Activated B cell treated with CpG ODN at 0.5 μM for 24 hours (primary cell): Measurements from ENCODE around the gene ZFAND4. TPM values are rescaled to one million over a fixed set of nuclear protein-coding genes. Genes with fewer than 3 reads are reported as not detected.
"Not testable (repeated sequence)": the region's sequence is repeated elsewhere in the genome, so short reads cannot be mapped to it uniquely, and the experiment has no call there.

Experiments
- ATAC-seq: fragments of 200-7000 bp; cut with Tn5 transposase; one replicate; pipeline ENCODE4 v1.10.0; 2021; ENCODE audit warnings: low read depth, mild to moderate bottlenecking, moderate library complexity
- CTCF ChIA-PET: fragments of 350-600 bp; sonication (Branson Sonifier 250); formaldehyde crosslinking; loops from one replicate; lab custom pipeline; 2021; ENCODE audit warnings: antibody characterized with exemption; lab: Charles Lee
- POLR2A ChIA-PET: fragments of 350-600 bp; sonication (Branson Sonifier 250); formaldehyde crosslinking; loops from one replicate; lab custom pipeline; 2021; ENCODE audit warnings: antibody characterized with exemption; lab: Charles Lee
- DNase-seq: peaks from one replicate; pipeline ENCODE4 v3.0.0; 2022
- H3K27ac Mint-ChIP-seq: one replicate; pipeline ENCODE4 v1.8.0; 2020; ENCODE audit warnings: mixed read lengths
- H3K27me3 Mint-ChIP-seq: one replicate; pipeline ENCODE4 v1.8.0; 2021; ENCODE audit warnings: mixed read lengths
- H3K36me3 Mint-ChIP-seq: one replicate; pipeline ENCODE4 v1.8.0; 2021; ENCODE audit warnings: low read depth, mixed read lengths
- H3K4me1 Mint-ChIP-seq: one replicate; pipeline ENCODE4 v1.8.0; 2021; ENCODE audit warnings: mixed read lengths
- H3K4me3 Mint-ChIP-seq: one replicate; pipeline ENCODE4 v1.8.0; 2020; ENCODE audit warnings: mild to moderate bottlenecking, mixed read lengths
- H3K9me3 Mint-ChIP-seq: one replicate; pipeline ENCODE4 v1.8.0; 2020; ENCODE audit warnings: mixed read lengths
- CTCF ChIP-seq: fragments of 200-600 bp; IDR thresholded peaks from one replicate; pipeline ENCODE4 v1.8.0; 2022; ENCODE audit warnings: antibody characterized with exemption, mild to moderate bottlenecking
- intact Hi-C: fragments of 100-400 bp; cut with micrococcal nuclease; formaldehyde crosslinking; loops from one replicate; pipeline ENCODE4 v1.15.1; 2024
- total RNA-seq: library from RNA; stranded (reverse); gene quantifications from 2 replicates; pipeline ENCODE4 v1.2.3, GENCODE V29; 2022

Gene ZFAND4
- 19.8 and 22.1 TPM in 2 replicates for total RNA-seq

GRCh38 chr10:45672181-45673073, at the start of gene ZFAND4:
Gene ZFAND4, minus strand, starts transcription at chr10:45672772. Its CDS starts 9,047 bp downstream, at chr10:45663725.
- H3K4me1 Mint-ChIP-seq = peaks cover 28% of the 10 kb centered on the region
- intact Hi-C loops = loop anchor here (1.0 to 5.0 kb wide), 7 partner anchors 80 to 670 kb away; partner anchors contain the start of gene ZNF22
- peak; percentile 92 for DNase-seq

GRCh38 chr10:45721503-45721902, 48.9 kb upstream of the ZFAND4 start:
- POLR2A ChIA-PET, H3K36me3 Mint-ChIP-seq: not testable (repeated sequence)

More at GRCh38 chr10:45672181-45673073, at the start of gene ZFAND4:
- Mint-ChIP-seq H3K27me3 (no peaks in the 10 kb centered on the region), H3K9me3 (no peaks in the 10 kb centered on the region), H3K27ac (peak within 1 kb of the TSS; percentile 89), H3K36me3 (peaks cover 3% of the 10 kb centered on the region), H3K4me3 (peak within 1 kb of the TSS; percentile 87)
- POLR2A ChIA-PET = interaction anchor here (0.7 to 2.1 kb wide), 10 partner anchors 14 to 422 kb away, joined by 3 to 17 read pairs (median 4); no protein-coding TSS in a partner anchor
- CTCF ChIA-PET = interaction anchor here (0.9 to 3.8 kb wide), 12 partner anchors 10 to 437 kb away, joined by 3 to 48 read pairs (median 4); no protein-coding TSS in a partner anchor
- no peak for TF ChIP-seq CTCF
- peak; percentile 95 for ATAC-seq

GRCh38 chr10:45717642-45718041, 45.1 kb upstream of the ZFAND4 start:
- intact Hi-C loops, H3K4me1 Mint-ChIP-seq, H3K9me3 Mint-ChIP-seq, H3K4me3 Mint-ChIP-seq, H3K36me3 Mint-ChIP-seq, DNase-seq, POLR2A ChIA-PET, CTCF ChIA-PET, ATAC-seq, H3K27me3 Mint-ChIP-seq, H3K27ac Mint-ChIP-seq: not testable (repeated sequence)

More at GRCh38 chr10:45721503-45721902, 48.9 kb upstream of the ZFAND4 start:
- H3K4me3 Mint-ChIP-seq, H3K9me3 Mint-ChIP-seq, H3K4me1 Mint-ChIP-seq, ATAC-seq, CTCF ChIA-PET, intact Hi-C loops, DNase-seq, H3K27ac Mint-ChIP-seq, H3K27me3 Mint-ChIP-seq: not testable (repeated sequence)

DNA sequence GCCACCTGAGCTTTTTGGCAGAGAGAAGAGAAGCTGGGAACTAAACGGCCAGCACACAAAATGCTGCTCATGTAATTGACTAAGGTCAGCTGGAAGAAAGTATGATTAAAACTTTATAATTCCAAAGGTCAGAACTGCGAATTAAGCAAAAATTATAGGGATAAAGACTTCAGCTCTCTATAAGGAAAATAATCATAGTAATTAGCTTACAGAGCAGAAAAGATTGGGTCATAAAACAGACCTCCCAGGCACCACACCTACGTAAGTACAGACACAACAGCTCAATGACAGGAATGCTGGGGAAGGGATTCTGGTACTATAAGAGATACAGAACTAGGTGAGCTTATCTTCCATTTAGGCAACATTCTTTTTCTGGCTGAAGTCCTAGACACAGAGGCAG, 44.5 kb upstream of the ZFAND4 start:
- ATAC-seq, H3K4me3 Mint-ChIP-seq, POLR2A ChIA-PET, H3K27me3 Mint-ChIP-seq, DNase-seq, CTCF ChIA-PET, H3K9me3 Mint-ChIP-seq, H3K36me3 Mint-ChIP-seq, H3K27ac Mint-ChIP-seq, intact Hi-C loops, H3K4me1 Mint-ChIP-seq: not testable (repeated sequence)

- H3K27me3 Mint-ChIP-seq, POLR2A ChIA-PET, CTCF ChIA-PET, H3K9me3 Mint-ChIP-seq, ATAC-seq, H3K4me1 Mint-ChIP-seq, DNase-seq, intact Hi-C loops, H3K4me3 Mint-ChIP-seq, H3K36me3 Mint-ChIP-seq, H3K27ac Mint-ChIP-seq: not testable (repeated sequence)
Observed at GRCh38 chr10:45711223-45711622, 38.7 kb upstream of the ZFAND4 start.

DNA sequence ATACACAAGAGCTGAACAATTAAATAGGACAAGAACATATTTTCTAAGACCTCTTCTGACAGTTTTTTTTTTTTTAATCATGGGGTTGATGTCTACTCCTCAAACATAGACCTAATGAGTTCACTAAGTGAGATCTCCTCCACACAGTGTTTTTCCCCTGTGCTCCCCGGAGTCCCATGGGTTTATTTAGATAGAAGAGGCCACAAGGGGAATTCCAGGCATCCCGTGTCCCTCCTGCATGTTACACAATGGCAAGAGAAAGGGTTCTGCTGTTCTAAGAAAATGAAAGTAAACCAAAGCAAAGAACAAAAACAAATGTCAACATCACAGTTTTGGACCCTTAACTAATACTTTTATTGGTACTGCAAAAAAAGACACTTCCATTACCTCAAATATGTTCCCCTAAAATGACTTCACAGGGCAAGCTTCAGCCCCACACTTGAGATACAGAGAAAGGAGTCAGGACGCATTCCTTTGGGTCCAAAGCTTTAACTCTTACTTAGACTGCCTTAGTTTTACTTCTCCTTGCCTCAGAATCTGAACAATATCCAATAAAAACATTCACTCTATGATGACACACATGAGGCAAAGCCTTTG, 37.7 kb upstream of the ZFAND4 start:
- H3K4me1 Mint-ChIP-seq, H3K27me3 Mint-ChIP-seq, DNase-seq, H3K9me3 Mint-ChIP-seq, H3K36me3 Mint-ChIP-seq, intact Hi-C loops, POLR2A ChIA-PET, CTCF ChIA-PET: not testable (repeated sequence)
- peak overlapping the region; percentile 53 for H3K27ac Mint-ChIP-seq
- peak overlapping the region; percentile 38 for H3K4me3 Mint-ChIP-seq
- peak; percentile 83 for ATAC-seq

DNA sequence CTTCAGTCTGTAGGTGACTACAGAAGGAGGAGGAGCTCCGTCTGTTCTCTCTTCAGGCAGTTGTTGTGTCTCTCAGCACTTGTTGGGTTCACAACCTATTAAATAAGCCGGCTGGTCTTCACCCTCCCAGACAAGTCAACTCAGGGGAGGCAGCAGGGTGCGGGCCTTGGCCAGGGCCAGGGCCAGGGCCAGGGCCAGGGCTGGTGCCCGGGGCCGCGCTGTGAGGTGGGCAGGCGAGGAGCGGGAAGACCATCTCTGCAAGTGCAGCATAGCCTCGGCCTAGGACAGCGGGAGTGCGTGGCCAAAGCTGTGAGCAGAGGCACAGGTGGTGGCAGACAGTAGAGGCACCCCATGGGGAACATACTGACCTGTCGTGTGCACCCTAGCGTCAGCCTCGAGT, 5.9 kb upstream of the ZFAND4 start:
- POLR2A ChIA-PET, ATAC-seq, H3K4me3 Mint-ChIP-seq, H3K4me1 Mint-ChIP-seq, H3K27ac Mint-ChIP-seq, H3K9me3 Mint-ChIP-seq, intact Hi-C loops, H3K27me3 Mint-ChIP-seq, H3K36me3 Mint-ChIP-seq, CTCF ChIA-PET, DNase-seq: not testable (repeated sequence)
